Measurements from ENCODE around the gene IRX6.

Gene IRX6

DNA sequence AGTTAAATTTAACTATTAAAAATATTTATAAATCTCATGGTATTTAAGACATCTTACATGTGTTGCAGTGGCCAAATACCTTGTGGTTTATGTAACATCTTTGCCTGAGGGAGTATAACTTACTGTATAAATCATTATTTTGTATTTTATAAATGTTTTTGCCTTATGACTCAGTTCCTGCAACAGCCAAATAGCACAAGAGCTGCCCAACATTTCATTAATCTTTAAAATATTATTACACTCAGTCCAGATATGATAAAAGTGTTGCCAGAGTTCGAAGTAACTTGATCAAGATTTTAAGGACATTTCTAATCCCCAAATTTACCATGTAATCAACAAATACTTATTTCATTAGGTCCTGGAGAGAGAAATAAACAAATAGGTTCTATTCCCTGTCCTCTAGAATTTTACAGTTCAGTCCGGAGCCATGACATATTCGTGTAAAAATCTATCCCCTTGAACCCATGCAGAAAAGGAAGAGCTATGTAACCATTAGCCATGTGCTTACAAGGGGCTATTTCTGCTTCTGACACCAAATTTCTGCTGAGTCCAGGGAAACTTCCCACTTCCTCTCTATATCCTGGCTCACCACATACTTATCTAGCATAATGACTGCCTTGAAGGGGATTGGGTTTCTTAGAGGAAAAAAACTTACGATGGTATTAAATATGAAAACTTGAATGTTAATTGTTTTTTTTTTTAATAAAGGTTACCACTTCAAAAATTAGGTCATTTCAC is 44.0 kb downstream of the IRX6 start:
- DNase-seq (ENCODE audit: low spot score) = no peak

DNA sequence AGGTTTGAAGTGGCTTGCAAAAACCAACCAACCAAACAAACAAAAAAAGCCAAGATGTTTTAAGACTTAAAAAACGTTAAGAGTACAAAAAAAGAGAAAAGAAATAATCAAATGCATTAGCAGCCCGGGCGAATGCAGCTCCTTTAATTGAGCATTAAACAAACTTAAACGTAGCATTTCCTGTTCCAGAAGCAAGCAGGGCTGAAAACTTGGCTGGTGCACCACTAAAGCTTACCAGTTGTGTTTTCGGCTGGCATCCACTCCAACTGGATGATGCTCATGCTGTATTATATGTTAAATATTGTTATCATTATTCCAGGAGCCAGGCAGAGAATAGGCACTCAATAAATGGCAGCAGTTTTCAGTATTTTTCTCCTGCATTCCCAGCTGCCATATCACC is 45.1 kb downstream of the IRX6 start:
- no peak for DNase-seq (ENCODE audit: low spot score)

- peak; percentile 54 for DNase-seq (ENCODE audit: low spot score)
Observed at GRCh38 chr16:55370762-55371482, 46.9 kb downstream of the IRX6 start.

- DNase-seq (ENCODE audit: low spot score) = no peak
Observed at GRCh38 chr16:55372792-55373488, 48.9 kb downstream of the IRX6 start.

DNA sequence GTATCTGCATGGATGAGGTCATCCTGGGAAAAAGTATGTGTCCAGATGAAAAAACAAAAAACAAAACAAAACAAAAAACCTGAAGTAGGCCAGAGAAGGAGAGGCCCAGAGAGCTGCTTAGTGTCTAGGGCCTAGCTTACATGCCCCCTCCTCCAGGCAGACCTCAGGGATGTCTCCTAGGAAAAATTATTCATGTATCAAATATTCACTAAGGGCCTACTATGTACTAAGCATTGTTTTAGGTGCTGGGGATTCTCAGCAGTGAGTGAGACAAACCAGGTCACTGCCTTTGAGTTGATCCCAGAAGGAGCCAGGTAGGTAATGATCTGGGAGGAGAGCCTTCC is 49.5 kb downstream of the IRX6 start:
- no peak for DNase-seq (ENCODE audit: low spot score)

GRCh38 chr16:55376045-55376444 is 52.0 kb downstream of the IRX6 start:
- no peak for DNase-seq (ENCODE audit: low spot score)

DNA sequence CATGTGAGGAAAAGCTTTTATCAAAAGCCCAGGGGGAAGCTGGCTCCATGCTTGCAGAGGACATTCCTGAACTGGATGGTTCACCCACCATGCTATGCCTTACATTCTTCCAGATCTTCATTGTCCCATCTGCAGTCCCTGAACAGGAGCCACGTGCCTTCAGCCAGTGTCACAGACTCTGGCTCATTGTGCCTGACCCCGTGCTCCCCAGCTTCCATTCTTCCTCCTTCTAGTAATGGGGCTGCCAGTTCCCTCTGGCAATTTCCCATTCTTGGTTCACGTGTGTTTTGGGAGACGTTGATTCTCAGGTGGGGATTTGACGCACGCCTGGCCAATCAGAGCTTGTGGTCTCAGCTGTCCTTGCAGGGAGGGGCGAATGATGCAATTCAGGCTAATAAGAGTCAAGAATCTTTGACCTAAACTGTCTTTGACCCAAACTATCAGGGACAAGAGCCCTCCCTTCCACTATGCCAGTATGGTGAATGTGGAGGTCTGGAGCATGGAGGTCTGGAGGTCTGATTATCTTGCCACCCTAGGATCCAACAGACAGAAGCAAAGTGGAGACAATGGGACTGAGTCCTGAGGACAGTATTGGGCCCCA is 52.7 kb downstream of the IRX6 start:
- no peak for DNase-seq (ENCODE audit: low spot score)

GRCh38 chr16:55377840-55378239 is 53.8 kb downstream of the IRX6 start:
- no peak for DNase-seq (ENCODE audit: low spot score)

DNA sequence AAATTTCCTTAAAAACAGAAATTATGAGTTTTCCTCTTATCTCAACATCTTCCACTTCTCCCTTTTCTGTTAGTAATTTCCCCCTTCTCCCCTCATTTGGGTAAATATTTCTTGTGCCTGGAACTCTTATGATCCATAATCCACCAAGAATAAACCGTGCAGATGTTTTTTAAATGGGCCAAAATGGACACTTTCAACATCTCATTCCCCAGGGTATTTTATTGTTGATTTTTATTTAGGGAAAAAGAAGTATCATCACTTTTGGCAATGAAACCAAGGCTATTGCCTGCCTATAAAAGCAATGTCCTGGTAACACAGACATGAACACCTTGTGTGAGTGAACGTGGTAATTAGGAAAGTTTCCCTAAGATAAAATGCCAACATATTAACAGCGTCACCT is 54.6 kb downstream of the IRX6 start:
- no peak for DNase-seq (ENCODE audit: low spot score)

GRCh38 chr16:55379371-55379770 is 55.4 kb downstream of the IRX6 start:
- DNase-seq (ENCODE audit: low spot score) = no peak

- no peak for DNase-seq (ENCODE audit: low spot score)
Observed at GRCh38 chr16:55379876-55380390, 55.9 kb downstream of the IRX6 start.
